HEK293 (cell line): ENCODE data around the gene ADAMTS12.

Experiments used
- BCL11A ChIP-seq: fragments of 450-650 bp; formaldehyde crosslinking; IDR thresholded peaks from 2 replicates; pipeline ENCODE4 v1.5.1; 2016; ENCODE audit warnings: low read depth, missing biosample characterization, missing genetic modification characterization
- MEIS1 ChIP-seq: sonication (generic); formaldehyde crosslinking; IDR thresholded peaks from 2 replicates; pipeline ENCODE4 v1.8.1; 2022; ENCODE audit warnings: missing genetic modification reagents, mild to moderate bottlenecking, borderline replicate concordance
- ZEB2 ChIP-seq: fragments of 450-650 bp; formaldehyde crosslinking; IDR thresholded peaks from 2 replicates; pipeline ENCODE4 v1.5.1; 2016; ENCODE audit warnings: missing biosample characterization, missing genetic modification characterization
- ZNF157 ChIP-seq: fragments of 450-650 bp; formaldehyde crosslinking; IDR thresholded peaks from 2 replicates; pipeline ENCODE4 v1.5.1; 2016; ENCODE audit warnings: missing biosample characterization, missing genetic modification characterization
- ZNF274 ChIP-seq, 2 experiments: fragments of 200-500 bp in 1 of 2; fragments of 450-650 bp in 1 of 2; sonication (Bioruptor generic) in 1 of 2; formaldehyde crosslinking in 1 of 2; IDR thresholded peaks; 2 replicates each; pipeline versions ENCODE4 v1.5.1 to v1.6.1; 2014 to 2016; ENCODE audit warnings: borderline replicate concordance in 1 of 2, inconsistent platforms in 1 of 2, low read length in 1 of 2, missing biosample characterization in 1 of 2, missing genetic modification characterization in 1 of 2
- ZNF324 ChIP-seq: fragments of 450-650 bp; formaldehyde crosslinking; IDR thresholded peaks from 2 replicates; pipeline ENCODE4 v1.5.1; 2016; ENCODE audit warnings: missing biosample characterization, missing genetic modification characterization
- ZNF514 ChIP-seq: fragments of 450-650 bp; formaldehyde crosslinking; IDR thresholded peaks from 2 replicates; pipeline ENCODE4 v1.5.1; 2016; ENCODE audit warnings: missing biosample characterization, missing genetic modification characterization
- TF ChIP-seq, protein P1 (sequence below): fragments of 450-650 bp; formaldehyde crosslinking; IDR thresholded peaks from 2 replicates; pipeline ENCODE4 v1.5.1; 2016; ENCODE audit warnings: missing biosample characterization, missing genetic modification characterization
- TF ChIP-seq, protein P2 (sequence below): fragments of 450-650 bp; formaldehyde crosslinking; IDR thresholded peaks from 2 replicates; pipeline ENCODE4 v1.5.1; 2016; ENCODE audit warnings: missing biosample characterization, missing genetic modification characterization
- TF ChIP-seq, protein P3 (sequence below): fragments of 450-650 bp; formaldehyde crosslinking; IDR thresholded peaks from 2 replicates; pipeline ENCODE4 v1.5.1; 2016; ENCODE audit warnings: missing biosample characterization, missing genetic modification characterization

DNA sequence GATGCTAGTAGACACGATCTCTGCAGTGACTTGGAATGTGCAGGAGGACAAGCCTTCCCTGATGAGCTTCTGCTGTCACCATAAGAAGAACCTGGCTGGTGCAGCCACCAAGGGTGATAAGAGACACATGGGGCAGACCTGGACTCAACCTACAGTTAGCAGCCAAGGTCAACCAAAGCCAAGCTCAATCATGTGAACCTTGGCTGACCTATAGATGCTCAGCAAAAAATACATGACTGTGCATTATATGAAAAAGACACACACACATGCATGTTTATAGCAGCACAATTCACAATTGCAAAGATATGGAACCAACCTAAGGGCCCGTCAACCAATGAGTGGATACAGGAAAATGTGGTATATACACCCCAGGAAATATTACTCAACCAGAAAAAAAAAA is 364.1 kb downstream of the ADAMTS12 start:
- TF ChIP-seq MEIS1 (CRISPR knock-in tag) (no peak), ZNF157 (tag by site-specific recombination) (no peak), ZEB2 (no peak), ZNF514 (no peak), ZNF324 (tag by site-specific recombination) (no peak), ZNF274 (IDR thresholded peaks at IDR 0.05; ENCODE audit: low read length) (no peak), ZNF274 (tag by site-specific recombination; IDR thresholded peaks at IDR 0.05; ENCODE audit: borderline replicate concordance) (no peak), BCL11A (tag by site-specific recombination) (no peak)
- TF ChIP-seq, protein P1, sequence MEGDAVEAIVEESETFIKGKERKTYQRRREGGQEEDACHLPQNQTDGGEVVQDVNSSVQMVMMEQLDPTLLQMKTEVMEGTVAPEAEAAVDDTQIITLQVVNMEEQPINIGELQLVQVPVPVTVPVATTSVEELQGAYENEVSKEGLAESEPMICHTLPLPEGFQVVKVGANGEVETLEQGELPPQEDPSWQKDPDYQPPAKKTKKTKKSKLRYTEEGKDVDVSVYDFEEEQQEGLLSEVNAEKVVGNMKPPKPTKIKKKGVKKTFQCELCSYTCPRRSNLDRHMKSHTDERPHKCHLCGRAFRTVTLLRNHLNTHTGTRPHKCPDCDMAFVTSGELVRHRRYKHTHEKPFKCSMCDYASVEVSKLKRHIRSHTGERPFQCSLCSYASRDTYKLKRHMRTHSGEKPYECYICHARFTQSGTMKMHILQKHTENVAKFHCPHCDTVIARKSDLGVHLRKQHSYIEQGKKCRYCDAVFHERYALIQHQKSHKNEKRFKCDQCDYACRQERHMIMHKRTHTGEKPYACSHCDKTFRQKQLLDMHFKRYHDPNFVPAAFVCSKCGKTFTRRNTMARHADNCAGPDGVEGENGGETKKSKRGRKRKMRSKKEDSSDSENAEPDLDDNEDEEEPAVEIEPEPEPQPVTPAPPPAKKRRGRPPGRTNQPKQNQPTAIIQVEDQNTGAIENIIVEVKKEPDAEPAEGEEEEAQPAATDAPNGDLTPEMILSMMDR: no peak
- TF ChIP-seq, protein P2, sequence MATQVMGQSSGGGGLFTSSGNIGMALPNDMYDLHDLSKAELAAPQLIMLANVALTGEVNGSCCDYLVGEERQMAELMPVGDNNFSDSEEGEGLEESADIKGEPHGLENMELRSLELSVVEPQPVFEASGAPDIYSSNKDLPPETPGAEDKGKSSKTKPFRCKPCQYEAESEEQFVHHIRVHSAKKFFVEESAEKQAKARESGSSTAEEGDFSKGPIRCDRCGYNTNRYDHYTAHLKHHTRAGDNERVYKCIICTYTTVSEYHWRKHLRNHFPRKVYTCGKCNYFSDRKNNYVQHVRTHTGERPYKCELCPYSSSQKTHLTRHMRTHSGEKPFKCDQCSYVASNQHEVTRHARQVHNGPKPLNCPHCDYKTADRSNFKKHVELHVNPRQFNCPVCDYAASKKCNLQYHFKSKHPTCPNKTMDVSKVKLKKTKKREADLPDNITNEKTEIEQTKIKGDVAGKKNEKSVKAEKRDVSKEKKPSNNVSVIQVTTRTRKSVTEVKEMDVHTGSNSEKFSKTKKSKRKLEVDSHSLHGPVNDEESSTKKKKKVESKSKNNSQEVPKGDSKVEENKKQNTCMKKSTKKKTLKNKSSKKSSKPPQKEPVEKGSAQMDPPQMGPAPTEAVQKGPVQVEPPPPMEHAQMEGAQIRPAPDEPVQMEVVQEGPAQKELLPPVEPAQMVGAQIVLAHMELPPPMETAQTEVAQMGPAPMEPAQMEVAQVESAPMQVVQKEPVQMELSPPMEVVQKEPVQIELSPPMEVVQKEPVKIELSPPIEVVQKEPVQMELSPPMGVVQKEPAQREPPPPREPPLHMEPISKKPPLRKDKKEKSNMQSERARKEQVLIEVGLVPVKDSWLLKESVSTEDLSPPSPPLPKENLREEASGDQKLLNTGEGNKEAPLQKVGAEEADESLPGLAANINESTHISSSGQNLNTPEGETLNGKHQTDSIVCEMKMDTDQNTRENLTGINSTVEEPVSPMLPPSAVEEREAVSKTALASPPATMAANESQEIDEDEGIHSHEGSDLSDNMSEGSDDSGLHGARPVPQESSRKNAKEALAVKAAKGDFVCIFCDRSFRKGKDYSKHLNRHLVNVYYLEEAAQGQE (tag by site-specific recombination): no peak
- TF ChIP-seq, protein P3, sequence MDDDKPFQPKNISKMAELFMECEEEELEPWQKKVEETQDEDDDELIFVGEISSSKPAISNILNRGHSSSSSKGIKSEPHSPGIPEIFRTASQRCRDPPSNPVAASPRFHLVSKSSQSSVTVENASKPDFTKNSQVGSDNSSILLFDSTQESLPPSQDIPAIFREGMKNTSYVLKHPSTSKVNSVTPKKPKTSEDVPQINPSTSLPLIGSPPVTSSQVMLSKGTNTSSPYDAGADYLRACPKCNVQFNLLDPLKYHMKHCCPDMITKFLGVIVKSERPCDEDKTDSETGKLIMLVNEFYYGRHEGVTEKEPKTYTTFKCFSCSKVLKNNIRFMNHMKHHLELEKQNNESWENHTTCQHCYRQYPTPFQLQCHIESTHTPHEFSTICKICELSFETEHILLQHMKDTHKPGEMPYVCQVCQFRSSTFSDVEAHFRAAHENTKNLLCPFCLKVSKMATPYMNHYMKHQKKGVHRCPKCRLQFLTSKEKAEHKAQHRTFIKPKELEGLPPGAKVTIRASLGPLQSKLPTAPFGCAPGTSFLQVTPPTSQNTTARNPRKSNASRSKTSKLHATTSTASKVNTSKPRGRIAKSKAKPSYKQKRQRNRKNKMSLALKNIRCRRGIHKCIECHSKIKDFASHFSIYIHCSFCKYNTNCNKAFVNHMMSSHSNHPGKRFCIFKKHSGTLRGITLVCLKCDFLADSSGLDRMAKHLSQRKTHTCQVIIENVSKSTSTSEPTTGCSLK: no peak
